ENCODE measurements around the gene LYSMD3.

The LYSMD3 gene

GRCh38 chr5:90549223-90549622 is 19.8 kb upstream of the LYSMD3 start:
- Histone ChIP-seq H3K4me3 (ENCODE audit: insufficient read depth, low read depth, low read length) (no peak overlapping the region), H3K27ac (ENCODE audit: insufficient read depth, low read depth, low read length, poor library complexity, severe bottlenecking) (no peak overlapping the region), H3K27me3 (ENCODE audit: control insufficient read depth, insufficient read depth, low read length, poor library complexity, severe bottlenecking) (no peaks in the 10 kb centered on the region), H3K4me1 (ENCODE audit: control insufficient read depth, insufficient read depth, low read length) (no peaks in the 10 kb centered on the region), H3K9me3 (ENCODE audit: control insufficient read depth, low read length) (no peaks in the 10 kb centered on the region), H3K36me3 (ENCODE audit: control insufficient read depth, insufficient read depth, low read length) (no peaks in the 10 kb centered on the region)

- no peaks in the 10 kb centered on the region for H3K27me3 ChIP-seq (ENCODE audit: control insufficient read depth, insufficient read depth, low read length, poor library complexity, severe bottlenecking)
- H3K9me3 ChIP-seq (ENCODE audit: control insufficient read depth, low read length) = no peaks in the 10 kb centered on the region
- no peaks in the 10 kb centered on the region for H3K36me3 ChIP-seq (ENCODE audit: control insufficient read depth, insufficient read depth, low read length)
- no peak overlapping the region for H3K27ac ChIP-seq (ENCODE audit: insufficient read depth, low read depth, low read length, poor library complexity, severe bottlenecking)
- 68 to 69% methylated on average over 5 of the region's 5 CpGs for WGBS, 2 experiments
- H3K4me3 ChIP-seq (ENCODE audit: insufficient read depth, low read depth, low read length) = no peak overlapping the region
- no peaks in the 10 kb centered on the region for H3K4me1 ChIP-seq (ENCODE audit: control insufficient read depth, insufficient read depth, low read length)
Measured at GRCh38 chr5:90548069-90548593, 18.7 kb upstream of the LYSMD3 start.

- no peak overlapping the region for H3K27ac ChIP-seq (ENCODE audit: insufficient read depth, low read depth, low read length, poor library complexity, severe bottlenecking)
- H3K4me3 ChIP-seq (ENCODE audit: insufficient read depth, low read depth, low read length) = no peak overlapping the region
- no peaks in the 10 kb centered on the region for H3K27me3 ChIP-seq (ENCODE audit: control insufficient read depth, insufficient read depth, low read length, poor library complexity, severe bottlenecking)
- 100% methylated on average over 1 of the region's 1 CpG; no CpG with 5 or more reads in 1 of the 2 experiments for WGBS, 2 experiments
- H3K9me3 ChIP-seq (ENCODE audit: control insufficient read depth, low read length) = no peaks in the 10 kb centered on the region
- H3K36me3 ChIP-seq (ENCODE audit: control insufficient read depth, insufficient read depth, low read length) = no peaks in the 10 kb centered on the region
- no peaks in the 10 kb centered on the region for H3K4me1 ChIP-seq (ENCODE audit: control insufficient read depth, insufficient read depth, low read length)
Measured at GRCh38 chr5:90547072-90547536, 17.7 kb upstream of the LYSMD3 start.

GRCh38 chr5:90546216-90546837 is 16.9 kb upstream of the LYSMD3 start:
- no peak overlapping the region for H3K27ac ChIP-seq (ENCODE audit: insufficient read depth, low read depth, low read length, poor library complexity, severe bottlenecking)
- no peaks in the 10 kb centered on the region for H3K4me1 ChIP-seq (ENCODE audit: control insufficient read depth, insufficient read depth, low read length)
- H3K36me3 ChIP-seq (ENCODE audit: control insufficient read depth, insufficient read depth, low read length) = no peaks in the 10 kb centered on the region
- WGBS, 2 experiments = 89 to 95% methylated on average over 1 to 4 of the region's 4 CpGs
- H3K4me3 ChIP-seq (ENCODE audit: insufficient read depth, low read depth, low read length) = no peak overlapping the region
- no peaks in the 10 kb centered on the region for H3K9me3 ChIP-seq (ENCODE audit: control insufficient read depth, low read length)
- no peaks in the 10 kb centered on the region for H3K27me3 ChIP-seq (ENCODE audit: control insufficient read depth, insufficient read depth, low read length, poor library complexity, severe bottlenecking)

GRCh38 chr5:90545511-90545910 is 16.1 kb upstream of the LYSMD3 start:
- no peaks in the 10 kb centered on the region for H3K9me3 ChIP-seq (ENCODE audit: control insufficient read depth, low read length)
- 90 to 100% methylated on average over 1 to 2 of the region's 2 CpGs for WGBS, 2 experiments
- H3K36me3 ChIP-seq (ENCODE audit: control insufficient read depth, insufficient read depth, low read length) = no peaks in the 10 kb centered on the region
- no peak overlapping the region for H3K4me3 ChIP-seq (ENCODE audit: insufficient read depth, low read depth, low read length)
- no peak overlapping the region for H3K27ac ChIP-seq (ENCODE audit: insufficient read depth, low read depth, low read length, poor library complexity, severe bottlenecking)
- H3K4me1 ChIP-seq (ENCODE audit: control insufficient read depth, insufficient read depth, low read length) = no peaks in the 10 kb centered on the region
- no peaks in the 10 kb centered on the region for H3K27me3 ChIP-seq (ENCODE audit: control insufficient read depth, insufficient read depth, low read length, poor library complexity, severe bottlenecking)

GRCh38 chr5:90542827-90543519 is 13.6 kb upstream of the LYSMD3 start:
- Histone ChIP-seq H3K27ac (ENCODE audit: insufficient read depth, low read depth, low read length, poor library complexity, severe bottlenecking) (no peak overlapping the region), H3K36me3 (ENCODE audit: control insufficient read depth, insufficient read depth, low read length) (no peaks in the 10 kb centered on the region), H3K4me3 (ENCODE audit: insufficient read depth, low read depth, low read length) (no peak overlapping the region), H3K4me1 (ENCODE audit: control insufficient read depth, insufficient read depth, low read length) (no peaks in the 10 kb centered on the region), H3K27me3 (ENCODE audit: control insufficient read depth, insufficient read depth, low read length, poor library complexity, severe bottlenecking) (no peaks in the 10 kb centered on the region), H3K9me3 (ENCODE audit: control insufficient read depth, low read length) (no peaks in the 10 kb centered on the region)
- 52 to 65% methylated on average over 4 of the region's 4 CpGs for WGBS, 2 experiments

GRCh38 chr5:90534922-90535321 is 5.5 kb upstream of the LYSMD3 start:
- Histone ChIP-seq H3K4me3 (ENCODE audit: insufficient read depth, low read depth, low read length) (no peak overlapping the region), H3K4me1 (ENCODE audit: control insufficient read depth, insufficient read depth, low read length) (no peaks in the 10 kb centered on the region), H3K9me3 (ENCODE audit: control insufficient read depth, low read length) (no peaks in the 10 kb centered on the region), H3K27me3 (ENCODE audit: control insufficient read depth, insufficient read depth, low read length, poor library complexity, severe bottlenecking) (no peaks in the 10 kb centered on the region), H3K36me3 (ENCODE audit: control insufficient read depth, insufficient read depth, low read length) (no peaks in the 10 kb centered on the region), H3K27ac (ENCODE audit: insufficient read depth, low read depth, low read length, poor library complexity, severe bottlenecking) (no peak overlapping the region)
- WGBS, 2 experiments = 94 to 100% methylated on average over 3 of the region's 3 CpGs

GRCh38 chr5:90533794-90534193 is 4.4 kb upstream of the LYSMD3 start:
- Histone ChIP-seq H3K36me3 (ENCODE audit: control insufficient read depth, insufficient read depth, low read length) (no peaks in the 10 kb centered on the region), H3K9me3 (ENCODE audit: control insufficient read depth, low read length) (no peaks in the 10 kb centered on the region), H3K27me3 (ENCODE audit: control insufficient read depth, insufficient read depth, low read length, poor library complexity, severe bottlenecking) (no peaks in the 10 kb centered on the region), H3K27ac (ENCODE audit: insufficient read depth, low read depth, low read length, poor library complexity, severe bottlenecking) (no peak overlapping the region), H3K4me1 (ENCODE audit: control insufficient read depth, insufficient read depth, low read length) (no peaks in the 10 kb centered on the region), H3K4me3 (ENCODE audit: insufficient read depth, low read depth, low read length) (no peak overlapping the region)
- WGBS, 2 experiments = 87 to 88% methylated on average over 3 of the region's 3 CpGs

GRCh38 chr5:90530736-90531487 is 1.5 kb upstream of the LYSMD3 start:
- Histone ChIP-seq H3K4me3 (ENCODE audit: insufficient read depth, low read depth, low read length) (no peak overlapping the region), H3K27ac (ENCODE audit: insufficient read depth, low read depth, low read length, poor library complexity, severe bottlenecking) (no peak overlapping the region), H3K4me1 (ENCODE audit: control insufficient read depth, insufficient read depth, low read length) (no peaks in the 10 kb centered on the region), H3K9me3 (ENCODE audit: control insufficient read depth, low read length) (no peaks in the 10 kb centered on the region), H3K27me3 (ENCODE audit: control insufficient read depth, insufficient read depth, low read length, poor library complexity, severe bottlenecking) (no peaks in the 10 kb centered on the region), H3K36me3 (ENCODE audit: control insufficient read depth, insufficient read depth, low read length) (no peaks in the 10 kb centered on the region)
- WGBS, 2 experiments = 70 to 78% methylated on average over 7 to 8 of the region's 9 CpGs
